ENCODE data around the gene ITPKC. TPM values are rescaled to one million over a fixed set of nuclear protein-coding genes. Genes with fewer than 3 reads are reported as not detected.
A peak's percentile ranks its signal among the peaks of the same experiment; 100 is the strongest.

Gene ITPKC
- total and polyA plus RNA-seq, 2 of the 13 experiments (the other 11 are each of a cell fraction or from before 2014, with no cell fraction given): 6.9 to 11.2 TPM

DNA sequence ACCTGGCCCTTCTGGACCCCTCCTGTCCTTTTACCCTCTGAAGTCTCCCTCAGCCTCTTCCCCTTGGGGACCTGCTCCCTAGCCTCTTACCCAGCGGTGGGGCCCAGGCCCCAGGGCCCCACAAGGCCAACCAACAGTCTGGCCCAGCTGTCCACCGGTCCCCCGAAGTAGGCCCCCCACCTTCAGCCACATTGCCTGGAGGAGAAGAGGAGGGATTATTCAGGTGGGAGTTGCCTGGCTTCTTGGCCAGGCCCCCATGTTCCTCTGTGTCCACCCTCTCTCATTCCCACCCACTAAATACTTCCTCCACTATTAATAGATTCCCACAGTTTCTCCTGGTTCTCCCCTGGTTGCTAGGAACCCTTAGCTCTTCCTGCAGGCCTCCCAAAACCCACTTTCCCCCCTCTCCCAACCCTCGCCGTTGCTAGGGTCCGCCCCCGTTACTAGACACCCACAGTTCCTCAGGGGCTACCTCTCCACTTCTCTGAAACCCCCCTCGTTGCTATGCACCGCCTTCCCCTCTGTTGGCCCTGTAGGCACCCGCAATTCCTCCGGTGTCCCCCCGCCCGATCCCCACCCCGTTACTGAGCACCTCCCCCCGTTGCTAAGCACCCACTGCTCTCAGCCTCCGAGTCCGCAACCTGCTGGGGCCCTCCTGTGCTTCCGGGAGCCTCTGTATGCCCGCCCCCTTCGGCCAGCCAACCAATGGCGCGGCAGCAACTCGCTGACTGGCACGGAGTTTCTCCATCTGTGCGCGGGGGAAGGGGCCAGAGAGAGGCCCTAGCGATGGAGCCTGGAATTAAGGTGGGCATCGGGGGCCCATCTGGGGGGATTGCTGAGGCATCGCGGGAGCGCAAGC lies 2.2 kb upstream of the ITPKC start (continued):
- TF ChIP-seq NCOA5 (CRISPR knock-in tag; IDR thresholded peaks at IDR 0.05): no peak
- TF ChIP-seq YEATS2 (CRISPR knock-in tag; IDR thresholded peaks at IDR 0.05; ENCODE audit: borderline replicate concordance): no peak
- TF ChIP-seq, protein P1, sequence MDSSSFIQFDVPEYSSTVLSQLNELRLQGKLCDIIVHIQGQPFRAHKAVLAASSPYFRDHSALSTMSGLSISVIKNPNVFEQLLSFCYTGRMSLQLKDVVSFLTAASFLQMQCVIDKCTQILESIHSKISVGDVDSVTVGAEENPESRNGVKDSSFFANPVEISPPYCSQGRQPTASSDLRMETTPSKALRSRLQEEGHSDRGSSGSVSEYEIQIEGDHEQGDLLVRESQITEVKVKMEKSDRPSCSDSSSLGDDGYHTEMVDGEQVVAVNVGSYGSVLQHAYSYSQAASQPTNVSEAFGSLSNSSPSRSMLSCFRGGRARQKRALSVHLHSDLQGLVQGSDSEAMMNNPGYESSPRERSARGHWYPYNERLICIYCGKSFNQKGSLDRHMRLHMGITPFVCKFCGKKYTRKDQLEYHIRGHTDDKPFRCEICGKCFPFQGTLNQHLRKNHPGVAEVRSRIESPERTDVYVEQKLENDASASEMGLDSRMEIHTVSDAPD (CRISPR knock-in tag; IDR thresholded peaks at IDR 0.05): no peak
- TF ChIP-seq HNF4G (IDR thresholded peaks at IDR 0.05; ENCODE audit: borderline replicate concordance, low read depth, low read length): no peak
- TF ChIP-seq HNF4G (CRISPR knock-in tag; IDR thresholded peaks at IDR 0.05; ENCODE audit: borderline replicate concordance, low read depth): no peak
- no peak for TF ChIP-seq ZMYM2 (CRISPR knock-in tag; IDR thresholded peaks at IDR 0.05)
- TF ChIP-seq, protein P2, sequence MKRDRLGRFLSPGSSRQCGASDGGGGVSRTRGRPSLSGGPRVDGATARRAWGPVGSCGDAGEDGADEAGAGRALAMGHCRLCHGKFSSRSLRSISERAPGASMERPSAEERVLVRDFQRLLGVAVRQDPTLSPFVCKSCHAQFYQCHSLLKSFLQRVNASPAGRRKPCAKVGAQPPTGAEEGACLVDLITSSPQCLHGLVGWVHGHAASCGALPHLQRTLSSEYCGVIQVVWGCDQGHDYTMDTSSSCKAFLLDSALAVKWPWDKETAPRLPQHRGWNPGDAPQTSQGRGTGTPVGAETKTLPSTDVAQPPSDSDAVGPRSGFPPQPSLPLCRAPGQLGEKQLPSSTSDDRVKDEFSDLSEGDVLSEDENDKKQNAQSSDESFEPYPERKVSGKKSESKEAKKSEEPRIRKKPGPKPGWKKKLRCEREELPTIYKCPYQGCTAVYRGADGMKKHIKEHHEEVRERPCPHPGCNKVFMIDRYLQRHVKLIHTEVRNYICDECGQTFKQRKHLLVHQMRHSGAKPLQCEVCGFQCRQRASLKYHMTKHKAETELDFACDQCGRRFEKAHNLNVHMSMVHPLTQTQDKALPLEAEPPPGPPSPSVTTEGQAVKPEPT (CRISPR knock-in tag; IDR thresholded peaks at IDR 0.05; ENCODE audit: low read depth): 0 out of 2 replicates have a peak, but pooled peaks have one; percentile 64
- no peak for TF ChIP-seq ZNF724P (CRISPR knock-in tag; IDR thresholded peaks at IDR 0.05; ENCODE audit: borderline replicate concordance)
- no peak for TF ChIP-seq ZNF709 (CRISPR knock-in tag; IDR thresholded peaks at IDR 0.05)
- 0 out of 2 replicates have a peak, but pooled peaks have one; percentile 14 for TF ChIP-seq ZNF747 (CRISPR knock-in tag; IDR thresholded peaks at IDR 0.05; ENCODE audit: borderline replicate concordance)
- no peak for TF ChIP-seq FOSL2 (CRISPR knock-in tag; IDR thresholded peaks at IDR 0.05)
- peak; percentile 91 for TF ChIP-seq NFYC (CRISPR knock-in tag; IDR thresholded peaks at IDR 0.05)
- TF ChIP-seq, protein P3, sequence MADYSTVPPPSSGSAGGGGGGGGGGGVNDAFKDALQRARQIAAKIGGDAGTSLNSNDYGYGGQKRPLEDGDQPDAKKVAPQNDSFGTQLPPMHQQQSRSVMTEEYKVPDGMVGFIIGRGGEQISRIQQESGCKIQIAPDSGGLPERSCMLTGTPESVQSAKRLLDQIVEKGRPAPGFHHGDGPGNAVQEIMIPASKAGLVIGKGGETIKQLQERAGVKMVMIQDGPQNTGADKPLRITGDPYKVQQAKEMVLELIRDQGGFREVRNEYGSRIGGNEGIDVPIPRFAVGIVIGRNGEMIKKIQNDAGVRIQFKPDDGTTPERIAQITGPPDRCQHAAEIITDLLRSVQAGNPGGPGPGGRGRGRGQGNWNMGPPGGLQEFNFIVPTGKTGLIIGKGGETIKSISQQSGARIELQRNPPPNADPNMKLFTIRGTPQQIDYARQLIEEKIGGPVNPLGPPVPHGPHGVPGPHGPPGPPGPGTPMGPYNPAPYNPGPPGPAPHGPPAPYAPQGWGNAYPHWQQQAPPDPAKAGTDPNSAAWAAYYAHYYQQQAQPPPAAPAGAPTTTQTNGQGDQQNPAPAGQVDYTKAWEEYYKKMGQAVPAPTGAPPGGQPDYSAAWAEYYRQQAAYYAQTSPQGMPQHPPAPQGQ (CRISPR knock-in tag; IDR thresholded peaks at IDR 0.05; ENCODE audit: borderline replicate concordance): no peak
- TF ChIP-seq, protein P4, sequence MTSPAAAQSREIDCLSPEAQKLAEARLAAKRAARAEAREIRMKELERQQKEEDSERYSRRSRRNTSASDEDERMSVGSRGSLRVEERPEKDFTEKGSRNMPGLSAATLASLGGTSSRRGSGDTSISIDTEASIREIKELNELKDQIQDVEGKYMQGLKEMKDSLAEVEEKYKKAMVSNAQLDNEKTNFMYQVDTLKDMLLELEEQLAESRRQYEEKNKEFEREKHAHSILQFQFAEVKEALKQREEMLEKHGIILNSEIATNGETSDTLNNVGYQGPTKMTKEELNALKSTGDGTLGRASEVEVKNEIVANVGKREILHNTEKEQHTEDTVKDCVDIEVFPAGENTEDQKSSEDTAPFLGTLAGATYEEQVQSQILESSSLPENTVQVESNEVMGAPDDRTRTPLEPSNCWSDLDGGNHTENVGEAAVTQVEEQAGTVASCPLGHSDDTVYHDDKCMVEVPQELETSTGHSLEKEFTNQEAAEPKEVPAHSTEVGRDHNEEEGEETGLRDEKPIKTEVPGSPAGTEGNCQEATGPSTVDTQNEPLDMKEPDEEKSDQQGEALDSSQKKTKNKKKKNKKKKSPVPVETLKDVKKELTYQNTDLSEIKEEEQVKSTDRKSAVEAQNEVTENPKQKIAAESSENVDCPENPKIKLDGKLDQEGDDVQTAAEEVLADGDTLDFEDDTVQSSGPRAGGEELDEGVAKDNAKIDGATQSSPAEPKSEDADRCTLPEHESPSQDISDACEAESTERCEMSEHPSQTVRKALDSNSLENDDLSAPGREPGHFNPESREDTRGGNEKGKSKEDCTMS (CRISPR knock-in tag; conservative IDR thresholded peaks at IDR 0.05): no peak
- no peak for TF ChIP-seq ZNF382 (CRISPR knock-in tag; IDR thresholded peaks at IDR 0.05; ENCODE audit: borderline replicate concordance)
- TF ChIP-seq, protein P5, sequence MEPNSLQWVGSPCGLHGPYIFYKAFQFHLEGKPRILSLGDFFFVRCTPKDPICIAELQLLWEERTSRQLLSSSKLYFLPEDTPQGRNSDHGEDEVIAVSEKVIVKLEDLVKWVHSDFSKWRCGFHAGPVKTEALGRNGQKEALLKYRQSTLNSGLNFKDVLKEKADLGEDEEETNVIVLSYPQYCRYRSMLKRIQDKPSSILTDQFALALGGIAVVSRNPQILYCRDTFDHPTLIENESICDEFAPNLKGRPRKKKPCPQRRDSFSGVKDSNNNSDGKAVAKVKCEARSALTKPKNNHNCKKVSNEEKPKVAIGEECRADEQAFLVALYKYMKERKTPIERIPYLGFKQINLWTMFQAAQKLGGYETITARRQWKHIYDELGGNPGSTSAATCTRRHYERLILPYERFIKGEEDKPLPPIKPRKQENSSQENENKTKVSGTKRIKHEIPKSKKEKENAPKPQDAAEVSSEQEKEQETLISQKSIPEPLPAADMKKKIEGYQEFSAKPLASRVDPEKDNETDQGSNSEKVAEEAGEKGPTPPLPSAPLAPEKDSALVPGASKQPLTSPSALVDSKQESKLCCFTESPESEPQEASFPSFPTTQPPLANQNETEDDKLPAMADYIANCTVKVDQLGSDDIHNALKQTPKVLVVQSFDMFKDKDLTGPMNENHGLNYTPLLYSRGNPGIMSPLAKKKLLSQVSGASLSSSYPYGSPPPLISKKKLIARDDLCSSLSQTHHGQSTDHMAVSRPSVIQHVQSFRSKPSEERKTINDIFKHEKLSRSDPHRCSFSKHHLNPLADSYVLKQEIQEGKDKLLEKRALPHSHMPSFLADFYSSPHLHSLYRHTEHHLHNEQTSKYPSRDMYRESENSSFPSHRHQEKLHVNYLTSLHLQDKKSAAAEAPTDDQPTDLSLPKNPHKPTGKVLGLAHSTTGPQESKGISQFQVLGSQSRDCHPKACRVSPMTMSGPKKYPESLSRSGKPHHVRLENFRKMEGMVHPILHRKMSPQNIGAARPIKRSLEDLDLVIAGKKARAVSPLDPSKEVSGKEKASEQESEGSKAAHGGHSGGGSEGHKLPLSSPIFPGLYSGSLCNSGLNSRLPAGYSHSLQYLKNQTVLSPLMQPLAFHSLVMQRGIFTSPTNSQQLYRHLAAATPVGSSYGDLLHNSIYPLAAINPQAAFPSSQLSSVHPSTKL (CRISPR knock-in tag; IDR thresholded peaks at IDR 0.05): no peak
- no peak for TF ChIP-seq ZNF12 (CRISPR knock-in tag; IDR thresholded peaks at IDR 0.05)

Measured in HepG2 (cell line).